ENCODE data around the gene HHAT. TPM values are rescaled to one million over a fixed set of nuclear protein-coding genes. Genes with fewer than 3 reads are reported as not detected.

Gene HHAT
- total RNA-seq = 10 to 100 TPM in 1 of 4 donors, 1 to 10 TPM in 3; 2.2 to 11.6 (median 7.3) TPM

- Histone ChIP-seq H3K27ac (peak within 1 kb of the TSS; percentile 92 to 97 (median 94)), H3K4me3 (peak within 1 kb of the TSS; percentile 67 to 90 (median 82)), H3K4me1 (peaks cover 4 to 19% (median 12%) of the 10 kb centered on the region in 4 donors), H3K36me3 (no peaks in the 10 kb centered on the region), H3K9me3 (no peaks in the 10 kb centered on the region), H3K27me3 (no peaks in the 10 kb centered on the region)
- in situ Hi-C loops (cut with MboI; ENCODE audit: low pct_ligation_motif_present in 1 of 4, low pct_unique_long_range_greater_than_20kb in 1 of 4, low sequenced_read_pairs in 3 of 4) (no loop called here), intact Hi-C loops (cut with DNase I; ENCODE audit: low total_unique reads) (no loop called here)
- 0% methylated on average over 3 to 83 of the region's 89 CpGs for WGBS, 2 donors (ENCODE audit: low coverage in 1 of 2)
- DNase-seq = peak; percentile 86
- TF ChIP-seq POLR2A (IDR thresholded peaks at IDR 0.05) = peak; percentile 62
- TF ChIP-seq CTCF (IDR thresholded peaks at IDR 0.05) = no peak
- TF ChIP-seq POLR2AphosphoS5 (IDR thresholded peaks at IDR 0.05) = peak; percentile 4 to 65 (median 43)
Observed at GRCh38 chr1:210328746-210329503, at the start of gene HHAT. HHAT (plus strand) TSS chr1:210328902; CDS start chr1:210348976, 20,074 bp downstream.

- intact Hi-C loops (cut with DNase I; ENCODE audit: low total_unique reads) (no loop called here), in situ Hi-C loops (cut with MboI; ENCODE audit: low pct_ligation_motif_present in 1 of 4, low pct_unique_long_range_greater_than_20kb in 1 of 4, low sequenced_read_pairs in 3 of 4) (no loop called here)
- Histone ChIP-seq H3K27ac (no peak overlapping the region), H3K36me3 (no peaks in the 10 kb centered on the region), H3K27me3 (no peaks in the 10 kb centered on the region), H3K9me3 (peaks cover 16% of the 10 kb centered on the region in 2 donors), H3K4me1 (no peaks in the 10 kb centered on the region), H3K4me3 (no peak overlapping the region)
- DNase-seq = no peak
- TF ChIP-seq CTCF (IDR thresholded peaks at IDR 0.05) (no peak), POLR2A (IDR thresholded peaks at IDR 0.05) (no peak), POLR2AphosphoS5 (IDR thresholded peaks at IDR 0.05) (no peak), EP300 (IDR thresholded peaks at IDR 0.05; ENCODE audit: low read depth) (no peak)
- WGBS, 2 donors (ENCODE audit: low coverage in 1 of 2) = 76 to 81% methylated on average over 3 to 5 of the region's 5 CpGs
Observed at GRCh38 chr1:210280221-210280620, 48.5 kb upstream of the HHAT start.

GRCh38 chr1:210288116-210288515 is 40.6 kb upstream of the HHAT start:
- H3K9me3 ChIP-seq = no peaks in the 10 kb centered on the region
- intact Hi-C loops (cut with DNase I; ENCODE audit: low total_unique reads) (no loop called here), in situ Hi-C loops (cut with MboI; ENCODE audit: low pct_ligation_motif_present in 1 of 4, low pct_unique_long_range_greater_than_20kb in 1 of 4, low sequenced_read_pairs in 3 of 4) (no loop called here)
- H3K27me3 ChIP-seq = peaks cover 28% of the 10 kb centered on the region
- peaks cover 9 to 13% (median 11%) of the 10 kb centered on the region in 4 donors for H3K4me1 ChIP-seq
- H3K27ac ChIP-seq = no peak overlapping the region
- no peak for DNase-seq
- no peak overlapping the region for H3K4me3 ChIP-seq
- 86 to 89% methylated on average over 4 of the region's 4 CpGs for WGBS, 2 donors (ENCODE audit: low coverage in 1 of 2)
- no peak for TF ChIP-seq CTCF (IDR thresholded peaks at IDR 0.05)
- TF ChIP-seq POLR2A (IDR thresholded peaks at IDR 0.05) = no peak
- no peak for TF ChIP-seq EP300 (IDR thresholded peaks at IDR 0.05; ENCODE audit: low read depth)
- no peak for TF ChIP-seq POLR2AphosphoS5 (IDR thresholded peaks at IDR 0.05)
- H3K36me3 ChIP-seq = no peaks in the 10 kb centered on the region

GRCh38 chr1:210289248-210289647 is 39.5 kb upstream of the HHAT start:
- peaks cover 28% of the 10 kb centered on the region for H3K27me3 ChIP-seq
- 70 to 83% methylated on average over 2 to 4 of the region's 4 CpGs for WGBS, 2 donors (ENCODE audit: low coverage in 1 of 2)
- no peak overlapping the region for H3K4me3 ChIP-seq
- no peak overlapping the region for H3K27ac ChIP-seq
- TF ChIP-seq CTCF (IDR thresholded peaks at IDR 0.05) (no peak), EP300 (IDR thresholded peaks at IDR 0.05; ENCODE audit: low read depth) (no peak), POLR2A (IDR thresholded peaks at IDR 0.05) (no peak), POLR2AphosphoS5 (IDR thresholded peaks at IDR 0.05) (no peak)
- no peak for DNase-seq
- no peaks in the 10 kb centered on the region for H3K36me3 ChIP-seq
- no peaks in the 10 kb centered on the region for H3K9me3 ChIP-seq
- peaks cover 12 to 24% (median 14%) of the 10 kb centered on the region in 4 donors for H3K4me1 ChIP-seq
- in situ Hi-C loops (cut with MboI; ENCODE audit: low pct_ligation_motif_present in 1 of 4, low pct_unique_long_range_greater_than_20kb in 1 of 4, low sequenced_read_pairs in 3 of 4) (no loop called here), intact Hi-C loops (cut with DNase I; ENCODE audit: low total_unique reads) (no loop called here)

All from transverse colon (tissue), 4 donors.